Lower lobe of right lung (tissue), 2 donors: ENCODE data around the gene DLX2. TPM values are rescaled to one million over a fixed set of nuclear protein-coding genes. Genes with fewer than 3 reads are reported as not detected.

Source experiments
- ATAC-seq, 2 donors: fragments of 200-7000 bp; cut with Tn5 transposase; one replicate each; pipeline ENCODE4 v1.9.1; 2020 to 2022; ENCODE audit warnings: mild to moderate bottlenecking in 2 of 2, moderate library complexity in 2 of 2
- DNase-seq: peaks from one replicate; pipeline ENCODE4 v3.0.0-alpha.2; 2020
- H3K27ac ChIP-seq: fragments of 200-600 bp; one replicate; pipeline ENCODE4 v1.8.0; 2022
- H3K27me3 ChIP-seq: fragments of 200-600 bp; one replicate; pipeline ENCODE4 v1.8.0; 2022; ENCODE audit warnings: low read depth
- H3K36me3 ChIP-seq: fragments of 200-600 bp; one replicate; pipeline ENCODE4 v1.8.0; 2022; ENCODE audit warnings: mild to moderate bottlenecking
- H3K4me1 ChIP-seq: fragments of 200-600 bp; one replicate; pipeline ENCODE4 v1.8.0; 2022
- H3K4me3 ChIP-seq: fragments of 200-600 bp; one replicate; pipeline ENCODE4 v1.8.0; 2022; ENCODE audit warnings: mild to moderate bottlenecking
- H3K9me3 ChIP-seq: fragments of 200-600 bp; one replicate; pipeline ENCODE4 v1.8.0; 2022
- CTCF ChIP-seq: fragments of 200-600 bp; IDR thresholded peaks from one replicate; pipeline ENCODE4 v1.8.0; 2022; ENCODE audit warnings: antibody characterized with exemption, mild to moderate bottlenecking
- intact Hi-C: fragments of 100-400 bp; cut with DNase I; formaldehyde crosslinking; loops from one replicate; pipeline ENCODE4 v1.11.0; 2022
- total RNA-seq: library from RNA; stranded (reverse); fragmentation: NEBNext Ultra II Directional; extraction: Animal tissue kit (Norgen Biotek cat#: 25700); gene quantifications from one replicate; pipeline ENCODE4 v1.2.1, GENCODE V29; 2021
- donor health status: DM: no; HTN: yes; CAD: no; lungs with severe emphysema.

Gene DLX2
- total RNA-seq, 1 donor from 2014 or later: not detected

- H3K4me1 ChIP-seq: peaks cover 82% of the 10 kb centered on the region
- no peaks in the 10 kb centered on the region for H3K9me3 ChIP-seq
- H3K36me3 ChIP-seq: no peaks in the 10 kb centered on the region
- ATAC-seq (no peak), DNase-seq (no peak)
- TF ChIP-seq CTCF: no peak
- no peak overlapping the region for H3K27ac ChIP-seq
- intact Hi-C loops: no loop called here
- no peak overlapping the region for H3K4me3 ChIP-seq
- peaks cover 100% of the 10 kb centered on the region for H3K27me3 ChIP-seq
Measured at GRCh38 chr2:172098287-172098649, 4.4 kb downstream of the DLX2 start.

GRCh38 chr2:172097557-172098131 is 5.1 kb downstream of the DLX2 start:
- intact Hi-C loops: no loop called here
- no peaks in the 10 kb centered on the region for H3K9me3 ChIP-seq
- peaks cover 100% of the 10 kb centered on the region for H3K27me3 ChIP-seq
- TF ChIP-seq CTCF: no peak
- H3K27ac ChIP-seq: no peak overlapping the region
- no peak overlapping the region for H3K4me3 ChIP-seq
- H3K4me1 ChIP-seq: peaks cover 75% of the 10 kb centered on the region
- DNase-seq (no peak), ATAC-seq (no peak)
- H3K36me3 ChIP-seq: no peaks in the 10 kb centered on the region

- peak overlapping the region; percentile 37 for H3K4me3 ChIP-seq
- no peak for TF ChIP-seq CTCF
- H3K36me3 ChIP-seq: no peaks in the 10 kb centered on the region
- peak in 1 of 2 donors; percentile 17 for ATAC-seq
- peaks cover 68% of the 10 kb centered on the region for H3K4me1 ChIP-seq
- no peaks in the 10 kb centered on the region for H3K9me3 ChIP-seq
- H3K27me3 ChIP-seq: peaks cover 100% of the 10 kb centered on the region
- H3K27ac ChIP-seq: no peak overlapping the region
- no peak for DNase-seq
- intact Hi-C loops: no loop called here
Measured at GRCh38 chr2:172096626-172097547, 5.8 kb downstream of the DLX2 start.

- Histone ChIP-seq H3K4me1 (peaks cover 60% of the 10 kb centered on the region), H3K36me3 (no peaks in the 10 kb centered on the region), H3K27ac (no peak overlapping the region), H3K27me3 (peaks cover 100% of the 10 kb centered on the region), H3K9me3 (no peaks in the 10 kb centered on the region), H3K4me3 (peak overlapping the region; percentile 44)
- no peak for TF ChIP-seq CTCF
- DNase-seq (no peak), ATAC-seq (no peak)
- intact Hi-C loops: no loop called here
Measured at GRCh38 chr2:172095905-172096625, 6.6 kb downstream of the DLX2 start.

GRCh38 chr2:172095146-172095904 is 7.4 kb downstream of the DLX2 start:
- Histone ChIP-seq H3K4me3 (peak overlapping the region; percentile 44), H3K36me3 (no peaks in the 10 kb centered on the region), H3K9me3 (no peaks in the 10 kb centered on the region), H3K27me3 (peaks cover 100% of the 10 kb centered on the region), H3K27ac (no peak overlapping the region), H3K4me1 (peaks cover 52% of the 10 kb centered on the region)
- no peak for TF ChIP-seq CTCF
- ATAC-seq: peak; percentile 60 to 68
- DNase-seq: peak; percentile 66
- intact Hi-C loops: no loop called here
